NCI-H1930 (cell line): ENCODE results near the gene KRT80.

Experiments
- DNase-seq, 2 experiments: peaks; one replicate each; lab custom pipeline; 2025; lab: John Stamatoyannopoulos, UW

KRT80 gene

GRCh38 chr12:52210925-52211650 lies 19.3 kb upstream of the KRT80 start:
- no peak for DNase-seq

- no peak for DNase-seq
These were observed 18.5 kb upstream of the KRT80 start for GRCh38 chr12:52210186-52210924.

GRCh38 chr12:52209321-52209720 lies 17.5 kb upstream of the KRT80 start:
- no peak for DNase-seq

GRCh38 chr12:52208424-52209165 lies 16.8 kb upstream of the KRT80 start:
- no peak for DNase-seq

- no peak for DNase-seq
These were observed 16.1 kb upstream of the KRT80 start for GRCh38 chr12:52207895-52208294.

GRCh38 chr12:52207106-52207505 lies 15.3 kb upstream of the KRT80 start:
- no peak for DNase-seq

- no peak for DNase-seq
These were observed 14.7 kb upstream of the KRT80 start for GRCh38 chr12:52206304-52207040.

GRCh38 chr12:52205612-52206303 lies 13.9 kb upstream of the KRT80 start:
- no peak for DNase-seq

GRCh38 chr12:52204931-52205505 lies 13.2 kb upstream of the KRT80 start:
- no peak for DNase-seq

- no peak for DNase-seq
These were observed 12.5 kb upstream of the KRT80 start for GRCh38 chr12:52204095-52204930.

- DNase-seq: no peak
These were observed 11.5 kb upstream of the KRT80 start for GRCh38 chr12:52203079-52203921.

GRCh38 chr12:52202361-52203078 lies 10.7 kb upstream of the KRT80 start:
- no peak for DNase-seq

GRCh38 chr12:52201451-52201839 lies 9.6 kb upstream of the KRT80 start:
- DNase-seq: no peak

GRCh38 chr12:52200781-52201450 lies 9.1 kb upstream of the KRT80 start:
- DNase-seq: no peak

- no peak for DNase-seq
These were observed 8.4 kb upstream of the KRT80 start for GRCh38 chr12:52200086-52200780.

GRCh38 chr12:52199294-52199919 lies 7.6 kb upstream of the KRT80 start:
- no peak for DNase-seq
